Stimulated activated naive CD4-positive, alpha-beta T cell (primary cell): ENCODE results near the gene SLF2.

Source experiments
- DNase-seq, 6 experiments: peaks; one replicate each; lab custom pipeline; 2025; lab: John Stamatoyannopoulos, UW

The SLF2 gene

DNA sequence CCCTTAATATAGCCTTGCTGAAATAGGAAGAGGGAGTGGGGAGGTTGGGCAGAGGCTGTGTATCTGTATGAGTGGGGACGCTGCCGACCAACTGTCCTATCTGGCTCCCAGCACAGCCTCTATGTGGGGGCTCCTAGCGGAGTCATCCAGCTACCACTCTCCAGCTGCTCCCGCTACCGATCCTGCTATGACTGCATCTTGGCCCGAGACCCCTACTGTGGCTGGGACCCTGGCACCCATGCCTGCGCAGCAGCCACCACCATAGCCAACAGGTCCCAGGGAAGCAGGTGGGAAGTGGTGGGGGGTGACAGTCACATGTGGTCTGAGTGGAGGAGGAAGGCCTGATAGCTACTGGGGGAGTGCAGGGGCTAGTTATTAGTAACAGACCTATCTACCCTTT, 67.9 kb downstream of the SLF2 start:
- no peak for DNase-seq

DNA sequence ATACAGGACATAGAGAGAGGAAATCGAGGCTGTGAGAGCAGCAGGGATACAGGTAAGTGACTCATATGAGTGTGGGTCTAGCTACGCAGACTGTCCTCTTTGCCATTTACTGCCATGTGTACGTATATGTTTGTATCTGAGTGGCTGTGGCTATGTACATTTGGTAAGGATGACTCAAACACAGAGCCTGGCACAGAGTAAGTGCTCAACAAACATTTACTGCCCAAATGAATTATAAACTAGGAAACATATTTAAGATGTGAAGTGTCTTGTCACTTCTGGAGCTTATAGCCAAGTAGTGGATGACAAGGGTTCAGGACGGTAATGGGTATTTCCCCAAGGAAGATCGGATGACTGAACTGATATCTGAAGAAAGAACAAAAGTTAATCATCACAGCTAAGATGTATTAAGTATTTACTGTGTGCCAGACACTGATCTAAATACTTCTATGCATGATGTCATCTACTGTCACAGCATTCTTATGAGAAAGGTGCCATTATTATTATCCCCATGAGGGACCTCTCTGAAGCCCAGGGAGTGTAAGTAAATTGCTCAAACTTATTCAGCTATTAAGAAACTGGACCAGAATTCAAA, 68.5 kb downstream of the SLF2 start:
- no peak for DNase-seq

DNA sequence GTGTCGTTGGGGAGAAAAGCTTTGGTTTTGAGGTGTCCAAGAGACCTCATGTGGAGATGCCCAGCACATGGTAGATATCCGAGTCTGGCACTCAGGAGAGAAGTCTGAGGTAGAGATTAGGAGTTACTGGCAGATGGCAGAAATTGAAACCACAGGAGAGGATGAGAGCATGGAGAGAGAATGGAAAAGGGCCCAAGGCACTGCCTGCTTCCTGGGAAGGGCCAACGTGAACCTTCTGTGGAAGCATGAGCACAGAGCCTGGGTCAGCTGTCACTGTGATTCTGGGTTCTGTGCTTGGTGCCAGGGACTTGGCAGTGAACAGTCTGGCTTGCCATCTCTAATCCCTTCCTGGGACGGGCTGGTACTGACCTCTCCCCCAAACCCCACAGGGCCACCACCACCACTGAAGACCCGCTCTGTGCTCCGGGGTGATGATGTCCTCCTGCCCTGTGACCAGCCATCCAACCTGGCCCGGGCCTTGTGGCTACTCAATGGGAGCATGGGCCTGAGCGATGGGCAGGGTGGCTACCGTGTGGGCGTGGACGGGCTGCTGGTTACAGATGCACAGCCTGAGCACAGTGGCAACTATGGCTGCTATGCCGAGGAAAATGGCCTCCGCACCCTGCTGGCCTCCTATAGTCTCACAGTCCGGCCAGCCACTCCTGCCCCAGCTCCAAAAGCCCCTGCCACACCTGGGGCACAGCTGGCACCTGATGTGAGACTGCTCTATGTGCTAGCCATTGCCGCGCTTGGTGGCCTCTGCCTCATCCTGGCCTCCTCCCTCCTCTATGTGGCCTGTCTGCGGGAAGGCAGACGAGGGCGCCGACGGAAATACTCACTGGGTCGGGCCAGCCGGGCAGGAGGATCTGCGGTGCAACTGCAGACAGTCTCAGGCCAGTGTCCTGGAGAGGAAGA, 70.4 kb downstream of the SLF2 start:
- DNase-seq, result no peak

DNA sequence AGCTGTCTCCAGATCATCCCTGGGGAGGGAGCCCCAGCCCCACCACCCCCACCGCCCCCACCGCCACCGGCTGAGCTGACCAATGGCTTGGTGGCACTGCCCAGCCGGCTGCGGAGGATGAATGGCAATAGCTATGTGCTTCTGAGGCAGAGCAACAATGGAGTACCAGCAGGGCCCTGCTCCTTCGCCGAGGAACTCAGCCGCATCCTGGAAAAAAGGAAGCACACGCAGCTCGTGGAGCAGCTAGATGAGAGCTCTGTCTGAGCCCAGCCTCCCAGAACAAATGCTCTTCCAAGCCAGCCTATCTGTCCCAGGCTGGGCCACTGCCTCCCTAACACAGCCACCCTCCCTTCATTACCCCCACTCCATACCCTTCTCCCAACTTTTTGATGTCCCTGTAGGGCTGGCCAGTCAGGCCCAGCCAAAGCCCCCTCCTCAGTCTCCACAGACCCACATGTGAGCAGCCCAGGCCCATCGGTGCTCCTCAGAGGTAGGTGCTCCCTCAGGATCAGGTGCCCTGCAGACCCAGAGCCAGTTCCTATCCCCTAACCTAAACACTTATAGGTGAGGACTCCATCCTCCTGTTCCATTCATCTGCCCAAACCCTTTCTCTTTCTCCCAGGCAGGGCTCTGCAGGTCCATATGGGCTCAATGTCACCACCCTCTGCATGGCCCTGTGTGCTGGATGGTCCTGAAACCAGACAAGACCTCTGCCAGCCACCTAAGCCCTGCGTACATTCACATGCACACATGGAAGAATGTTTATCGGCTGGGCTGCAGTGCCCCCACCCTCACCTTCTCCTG, 71.3 kb downstream of the SLF2 start:
- no peak for DNase-seq

DNA sequence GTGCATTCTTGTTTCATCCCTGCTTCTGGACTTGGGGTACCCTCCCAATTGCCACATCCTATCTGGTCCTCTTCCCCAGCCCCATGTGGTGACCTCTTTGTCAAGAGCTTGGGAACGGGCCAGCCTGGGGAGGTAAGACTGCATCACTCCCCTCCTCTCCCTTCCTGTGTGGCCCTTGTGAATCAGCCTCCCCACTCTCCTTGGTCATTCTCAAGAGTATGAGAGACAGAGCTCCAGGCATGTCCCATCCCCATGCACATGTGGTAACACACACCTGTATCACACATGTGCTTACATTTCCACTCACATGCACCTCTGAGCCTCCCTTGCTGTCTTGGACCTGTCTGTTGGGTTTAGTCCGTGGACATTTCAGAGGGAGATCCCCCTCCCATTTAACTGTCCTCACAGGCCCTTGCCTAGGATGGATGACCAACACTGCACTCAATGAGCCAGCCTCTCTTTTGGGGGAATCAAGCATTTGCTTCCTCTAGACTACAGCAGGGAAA, 72.0 kb downstream of the SLF2 start:
- no peak for DNase-seq

DNA sequence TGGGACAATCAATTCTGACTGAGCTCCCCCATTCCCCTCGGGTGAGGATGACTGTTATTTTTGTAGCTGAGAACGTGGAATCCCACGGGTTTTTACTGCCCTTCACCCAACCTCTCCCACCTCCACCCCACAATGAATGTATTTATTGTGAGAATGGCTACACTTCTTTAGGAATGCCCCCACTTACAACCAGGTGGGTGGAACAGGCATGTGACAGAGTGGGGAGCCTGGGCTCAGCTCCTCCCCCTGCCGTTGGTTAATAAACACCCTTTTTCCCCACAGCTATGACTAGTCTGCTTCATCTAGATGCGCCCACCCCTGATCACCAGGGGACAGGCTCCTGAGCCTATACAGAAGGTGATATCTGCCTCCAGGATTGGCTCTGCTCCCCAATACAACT, 72.6 kb downstream of the SLF2 start:
- DNase-seq, result no peak

DNA sequence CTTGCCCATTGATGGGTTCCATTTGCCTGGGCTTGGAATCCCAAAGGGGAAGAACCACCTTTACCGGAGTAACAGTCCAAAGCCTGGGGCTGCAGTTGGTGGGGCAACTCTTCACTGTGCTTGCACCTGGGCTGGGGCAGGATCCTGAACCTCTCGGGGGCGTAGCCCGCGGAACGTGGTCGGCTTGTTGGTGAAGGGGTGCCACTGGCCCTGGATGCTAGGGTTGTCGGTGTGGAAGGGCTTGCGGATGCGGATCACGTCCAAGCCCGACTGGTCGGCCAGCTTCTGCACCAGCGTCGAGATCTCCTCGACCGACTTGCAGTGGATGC, 73.8 kb downstream of the SLF2 start:
- DNase-seq, result no peak

DNA sequence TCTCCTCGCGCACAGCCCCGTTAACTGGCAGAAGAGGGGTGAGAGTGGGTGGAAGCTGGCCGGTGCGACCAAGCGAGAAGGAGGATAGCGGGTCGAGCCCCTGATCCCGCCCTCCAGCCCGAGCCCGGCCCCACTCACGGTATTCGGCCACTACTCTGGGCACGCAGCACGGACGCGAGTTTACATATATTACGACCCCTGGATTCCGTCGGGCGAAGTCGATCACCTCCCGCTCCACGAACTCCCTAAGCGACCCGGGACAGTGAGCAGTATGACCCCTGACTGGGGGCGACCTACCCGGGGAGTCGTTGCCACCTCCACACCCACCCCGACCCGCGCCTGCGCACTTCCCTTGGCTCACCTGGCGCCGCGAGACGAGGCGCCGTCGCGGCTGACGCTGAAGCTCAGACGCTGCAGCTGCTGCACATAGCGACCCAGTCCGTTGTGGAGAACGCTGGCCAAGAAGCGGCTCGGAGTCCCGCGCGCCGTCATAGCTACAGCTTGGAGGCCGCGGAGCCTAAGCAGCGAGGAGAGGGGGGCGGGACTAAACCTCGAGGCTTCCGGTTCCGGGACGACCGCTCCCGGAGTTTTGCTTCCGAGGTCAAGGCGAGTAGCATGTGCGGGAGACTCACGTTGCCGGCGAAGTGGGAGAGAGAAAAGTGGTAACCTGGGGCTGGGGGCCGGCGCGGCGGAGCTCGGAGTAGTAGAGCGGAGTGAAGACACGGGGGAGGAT, 74.4 kb downstream of the SLF2 start, which contains the start of the genes MRPL43 and TWNK:
Gene MRPL43 (minus strand): TSS at position 546 of the 733 bp plus-strand sequence. CDS start 54 bp downstream, at position 492.
Gene TWNK (plus strand): TSS at position 592 of the 733 bp plus-strand sequence. CDS start 668 bp downstream, outside the sequence.
- peak; percentile 65 to 87 (median 80) for DNase-seq

DNA sequence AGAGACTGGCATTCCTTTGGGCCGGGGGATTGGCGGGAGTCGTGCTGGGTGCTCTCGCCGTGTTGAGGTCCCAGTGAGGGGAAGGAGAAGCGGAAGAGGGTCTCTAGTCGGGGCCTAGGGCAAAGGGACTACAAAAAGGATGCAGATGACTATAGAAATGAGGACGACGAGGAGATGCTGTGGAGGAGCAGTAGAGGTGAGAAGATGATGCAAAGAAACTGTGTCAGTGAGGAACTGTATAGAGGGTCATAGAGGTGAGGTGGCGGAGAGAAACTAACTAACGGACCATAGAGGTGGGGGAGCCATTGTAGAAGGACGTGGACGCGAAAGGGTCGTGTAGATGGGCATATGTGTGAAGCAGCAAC, 74.9 kb downstream of the SLF2 start:
- no peak for DNase-seq

DNA sequence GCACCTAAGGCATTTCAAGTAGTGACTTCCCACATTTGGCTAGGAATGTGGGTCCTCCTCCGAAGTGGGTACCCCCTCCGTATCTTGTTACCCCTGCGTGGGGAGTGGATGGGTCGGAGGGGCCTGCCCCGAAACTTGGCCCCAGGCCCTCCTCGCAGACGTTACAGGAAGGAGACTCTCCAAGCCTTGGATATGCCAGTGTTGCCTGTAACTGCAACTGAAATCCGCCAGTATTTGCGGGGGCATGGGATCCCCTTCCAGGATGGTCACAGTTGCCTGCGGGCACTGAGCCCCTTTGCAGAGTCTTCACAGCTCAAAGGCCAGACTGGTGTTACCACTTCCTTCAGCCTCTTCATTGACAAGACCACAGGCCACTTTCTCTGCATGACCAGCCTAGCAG, 75.4 kb downstream of the SLF2 start:
- no peak for DNase-seq

DNA sequence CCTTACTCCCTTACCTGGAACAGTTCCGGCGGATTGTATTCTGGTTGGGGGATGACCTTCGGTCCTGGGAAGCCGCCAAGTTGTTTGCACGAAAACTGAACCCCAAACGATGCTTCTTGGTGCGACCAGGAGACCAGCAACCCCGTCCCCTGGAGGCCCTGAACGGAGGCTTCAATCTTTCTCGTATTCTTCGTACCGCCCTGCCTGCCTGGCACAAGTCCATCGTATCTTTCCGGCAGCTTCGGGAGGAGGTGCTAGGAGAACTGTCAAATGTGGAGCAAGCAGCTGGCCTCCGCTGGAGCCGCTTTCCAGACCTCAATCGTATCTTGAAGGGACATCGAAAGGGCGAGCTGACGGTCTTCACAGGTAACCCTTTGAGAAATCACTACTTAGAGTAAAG, 76.3 kb downstream of the SLF2 start:
- DNase-seq, result no peak

DNA sequence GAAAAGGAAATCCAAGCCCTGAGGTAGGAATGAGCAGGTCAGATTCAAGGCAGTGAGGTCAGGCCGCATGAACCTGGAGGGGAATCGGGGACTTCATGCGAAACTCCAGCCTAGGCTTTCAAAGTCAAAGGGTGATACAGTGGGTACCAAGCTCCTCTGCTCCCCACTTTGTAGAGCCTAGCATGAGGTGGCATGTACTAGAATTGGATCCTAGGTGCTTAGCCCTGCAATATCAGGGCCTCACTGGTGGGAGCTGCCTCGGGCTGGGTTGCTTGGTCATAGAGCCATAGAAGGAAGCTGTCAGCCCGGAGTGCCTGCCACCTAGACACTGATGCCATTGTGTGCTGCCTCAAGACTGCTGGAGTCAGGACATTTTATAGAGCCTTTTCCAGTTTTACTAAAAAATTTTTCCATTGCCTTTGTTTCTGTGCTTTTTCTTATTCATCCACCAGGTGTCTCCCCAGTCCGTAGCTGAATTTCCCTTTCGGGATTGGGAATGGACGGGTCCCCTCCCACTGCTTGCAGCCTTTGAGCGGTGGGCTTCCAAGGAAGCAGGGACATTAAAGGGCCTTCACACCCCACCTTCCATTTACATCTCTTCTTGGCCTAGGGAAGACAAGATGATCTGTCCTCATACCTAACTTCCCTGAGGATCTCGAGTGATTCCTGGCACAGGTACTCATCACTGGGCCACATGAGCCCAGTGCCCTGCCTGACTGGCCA, 81.4 kb downstream of the SLF2 start:
- DNase-seq, result no peak

DNA sequence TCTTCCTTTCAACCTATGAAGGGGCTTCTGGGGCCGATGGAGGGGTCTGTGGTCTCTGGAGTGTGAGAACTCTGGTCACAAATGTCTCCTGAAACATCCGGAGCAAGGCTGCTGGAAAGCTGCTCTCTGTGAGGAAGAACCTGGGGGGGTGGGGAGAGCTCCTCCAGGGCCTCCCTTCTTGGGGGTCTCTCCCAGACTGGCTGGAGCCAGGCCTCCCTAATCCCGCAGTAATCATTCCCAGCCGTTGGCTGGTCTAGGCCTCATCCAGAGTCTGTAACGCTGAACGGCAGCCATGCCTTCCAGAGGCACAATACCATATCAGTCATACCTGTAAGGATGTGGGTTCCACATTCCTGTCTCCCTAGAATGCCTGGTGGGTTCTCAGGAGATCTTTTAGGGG, 82.4 kb downstream of the SLF2 start:
- no peak for DNase-seq

DNA sequence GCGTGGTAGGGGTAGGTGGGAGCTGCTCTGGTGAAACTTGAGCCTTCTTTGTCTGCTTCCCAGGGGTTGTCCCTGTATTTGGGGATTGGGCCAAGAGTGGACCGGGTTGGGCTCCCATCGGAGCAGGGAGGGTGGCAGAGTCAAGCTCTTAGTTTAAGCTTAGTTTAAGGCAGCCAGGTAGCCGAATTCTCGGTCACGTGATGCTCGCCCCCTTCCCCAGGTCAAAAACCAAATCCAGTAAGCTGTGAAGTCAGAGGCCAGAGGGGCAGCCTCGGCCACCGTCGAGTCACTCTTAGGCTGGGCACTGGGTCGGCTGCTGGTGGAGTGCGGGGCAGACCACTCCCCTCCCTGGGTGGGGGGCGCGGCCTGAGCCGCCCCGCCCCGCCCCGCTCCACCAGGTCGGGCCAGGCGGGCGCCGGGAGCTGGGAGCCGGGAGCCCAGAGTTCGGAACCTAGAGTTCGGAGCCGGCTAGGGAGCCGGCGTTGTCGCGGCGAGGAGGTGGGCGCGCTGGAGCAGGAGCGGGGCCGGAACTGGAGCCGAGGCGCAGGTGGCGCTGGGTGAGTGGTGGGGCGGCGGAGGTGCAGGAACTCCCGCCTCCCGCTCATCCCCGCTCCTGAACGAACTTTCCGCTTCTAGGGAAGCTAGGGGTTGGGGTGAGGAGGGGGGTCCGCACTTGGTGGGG, 84.1 kb downstream of the SLF2 start:
- DNase-seq, result peak in 4 of 6 experiments; percentile 42 to 75 (median 50)

DNA sequence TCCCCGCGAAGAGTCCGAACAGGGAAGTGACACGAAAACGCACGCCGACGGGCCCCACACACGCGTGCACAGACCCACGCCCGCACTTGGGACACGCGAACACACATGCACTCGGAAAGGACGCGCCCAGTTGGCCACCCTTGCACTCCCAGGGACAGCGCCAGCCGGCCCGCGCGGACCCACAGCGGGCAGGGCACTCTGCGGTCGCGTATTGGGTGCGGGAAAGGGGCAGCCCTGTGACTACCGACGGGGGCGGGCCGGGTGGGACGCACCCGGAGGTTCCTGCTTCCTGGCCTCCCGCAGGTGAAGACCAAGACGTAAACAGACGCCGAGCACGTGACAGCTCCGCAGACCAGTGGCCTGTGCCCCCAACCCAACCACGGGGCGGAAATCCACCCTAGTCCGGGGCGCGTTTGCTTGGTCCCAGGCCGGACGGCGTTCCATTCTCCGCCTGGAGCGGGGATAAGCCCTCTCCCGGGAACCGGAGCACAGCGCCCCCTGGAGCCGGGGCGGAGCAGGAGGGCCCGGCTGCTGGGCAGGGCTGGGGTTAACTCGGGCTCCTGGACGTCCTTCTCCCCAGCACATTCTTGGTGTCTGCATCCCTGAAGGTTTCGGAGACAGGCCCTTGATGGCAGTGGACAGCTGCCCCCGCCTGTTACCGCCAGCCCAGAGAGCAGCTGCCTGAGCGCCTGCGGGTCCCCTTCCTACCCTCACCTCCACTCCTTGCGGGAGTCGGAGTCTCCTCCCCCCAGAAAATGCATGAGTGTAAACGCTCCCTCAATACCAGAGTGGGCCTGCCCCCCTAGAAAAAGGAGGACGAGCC, 84.8 kb downstream of the SLF2 start:
- DNase-seq, result peak; percentile 62 to 85 (median 68)

DNA sequence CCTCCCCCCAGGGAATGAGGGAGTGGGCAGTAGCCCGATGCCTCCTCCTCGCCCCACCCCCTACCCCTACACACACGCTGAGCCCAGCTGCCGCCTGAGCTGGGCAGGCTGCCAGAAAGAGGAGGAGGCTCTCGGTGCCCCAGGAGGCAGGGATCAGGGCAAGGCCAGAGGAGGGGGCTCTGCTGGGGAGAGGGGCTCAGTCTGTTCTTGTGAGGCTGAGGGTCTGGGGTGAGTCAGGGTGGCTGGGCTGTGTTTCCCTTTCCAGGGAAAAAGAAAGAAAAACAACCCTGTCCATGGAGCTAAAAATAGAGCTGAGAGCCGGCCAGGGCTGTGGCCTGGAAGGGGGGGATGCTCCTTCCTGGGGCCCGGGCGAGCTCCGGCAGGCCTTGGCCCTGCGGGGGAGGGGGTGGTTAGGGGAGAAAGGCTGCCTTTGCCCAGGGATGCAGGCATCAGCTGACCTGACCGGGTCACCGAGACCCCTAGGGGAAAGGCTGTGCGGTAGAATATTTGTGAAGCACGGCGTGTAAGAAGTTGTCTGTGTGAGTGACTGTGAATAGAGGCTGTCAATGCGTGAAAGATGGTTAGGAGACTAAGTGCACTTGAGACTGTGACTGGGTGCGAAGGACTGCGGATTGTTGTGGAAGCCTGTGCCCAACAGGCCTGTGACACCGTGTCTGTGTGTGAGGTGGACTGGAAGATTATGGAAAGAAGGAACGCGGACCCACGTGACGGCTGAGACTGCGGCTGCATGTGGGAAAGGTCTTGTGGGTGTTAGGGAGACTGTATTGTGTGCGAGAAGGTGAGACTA, 85.6 kb downstream of the SLF2 start:
- peak; percentile 51 to 81 (median 66) for DNase-seq

DNA sequence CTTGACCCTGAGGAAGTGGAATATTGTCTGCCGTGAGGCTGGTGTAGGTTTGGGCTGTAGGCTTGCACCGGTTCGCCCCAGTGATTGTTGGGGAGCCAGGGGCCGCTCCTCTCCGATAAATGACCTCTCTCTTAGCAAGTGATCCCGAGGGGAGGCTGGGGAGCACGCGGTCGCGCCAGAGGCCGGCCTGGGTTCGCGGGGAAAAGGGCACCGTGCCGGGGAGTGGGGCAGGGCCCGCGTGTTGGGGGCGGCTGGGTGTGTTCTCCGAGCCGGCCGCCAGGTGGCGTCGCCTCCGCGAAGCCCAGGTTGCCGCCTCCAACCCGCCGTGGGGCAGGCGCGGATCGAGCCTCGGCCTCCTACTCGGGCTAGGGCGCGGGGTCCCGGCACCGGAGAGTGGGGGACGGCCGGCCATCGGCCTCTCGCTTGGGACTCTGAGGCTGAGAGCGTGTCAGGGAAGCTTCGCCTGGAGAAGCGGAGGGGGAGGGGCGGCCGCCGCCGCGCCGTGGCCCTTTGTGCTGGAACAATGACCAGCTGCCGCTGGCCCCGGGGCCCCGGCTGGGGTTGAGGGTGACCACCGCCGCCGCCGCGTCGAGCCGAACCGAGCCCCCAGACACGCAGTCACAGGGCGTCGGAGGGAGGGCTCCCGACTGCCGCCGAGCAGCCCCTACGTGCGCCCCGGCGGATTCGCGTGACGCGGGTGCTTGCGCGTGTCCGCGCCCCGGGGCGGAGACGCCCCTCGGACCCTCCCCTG, 86.4 kb downstream of the SLF2 start:
- DNase-seq, result peak; percentile 54 to 87 (median 74)

DNA sequence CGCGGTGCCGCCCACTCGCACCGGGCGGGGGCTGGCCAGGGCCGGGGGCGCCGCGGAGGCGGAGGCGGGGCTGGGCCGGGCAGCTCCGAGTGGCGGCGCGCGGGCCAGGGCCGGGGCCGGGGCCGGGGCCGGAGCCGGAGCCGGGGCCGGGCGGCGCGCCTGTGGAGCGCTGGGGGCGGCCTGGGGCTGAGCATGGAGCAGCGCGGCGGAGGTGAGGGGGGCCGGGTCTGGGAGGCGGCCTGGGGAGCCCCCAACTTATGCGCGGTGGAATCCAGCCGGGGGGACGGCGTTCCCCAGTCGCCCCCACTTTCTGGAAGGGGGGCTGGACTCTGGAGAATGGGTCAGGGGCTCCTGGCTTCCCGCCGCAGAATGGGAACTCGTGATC, 87.0 kb downstream of the SLF2 start, which contains the start of gene LZTS2:
Gene LZTS2 (plus strand): TSS at position 67 of the 385 bp plus-strand sequence. CDS start 2,731 bp downstream, outside the sequence.
- no peak for DNase-seq
